ENCODE results near the gene WNT7B.

The WNT7B gene

GRCh38 chr22:45977003-45977411 lies at the start of gene WNT7B:
Gene WNT7B (minus strand): TSS chr22:45977162. CDS start chr22:45976754, 408 bp downstream.
- peak; percentile 74 for DNase-seq (ENCODE audit: low spot score)

- no peak for DNase-seq (ENCODE audit: low spot score)
These were observed 49.3 kb upstream of the WNT7B start for GRCh38 chr22:46025973-46026898.

GRCh38 chr22:46025225-46025972 lies 48.4 kb upstream of the WNT7B start:
- no peak for DNase-seq (ENCODE audit: low spot score)

DNA sequence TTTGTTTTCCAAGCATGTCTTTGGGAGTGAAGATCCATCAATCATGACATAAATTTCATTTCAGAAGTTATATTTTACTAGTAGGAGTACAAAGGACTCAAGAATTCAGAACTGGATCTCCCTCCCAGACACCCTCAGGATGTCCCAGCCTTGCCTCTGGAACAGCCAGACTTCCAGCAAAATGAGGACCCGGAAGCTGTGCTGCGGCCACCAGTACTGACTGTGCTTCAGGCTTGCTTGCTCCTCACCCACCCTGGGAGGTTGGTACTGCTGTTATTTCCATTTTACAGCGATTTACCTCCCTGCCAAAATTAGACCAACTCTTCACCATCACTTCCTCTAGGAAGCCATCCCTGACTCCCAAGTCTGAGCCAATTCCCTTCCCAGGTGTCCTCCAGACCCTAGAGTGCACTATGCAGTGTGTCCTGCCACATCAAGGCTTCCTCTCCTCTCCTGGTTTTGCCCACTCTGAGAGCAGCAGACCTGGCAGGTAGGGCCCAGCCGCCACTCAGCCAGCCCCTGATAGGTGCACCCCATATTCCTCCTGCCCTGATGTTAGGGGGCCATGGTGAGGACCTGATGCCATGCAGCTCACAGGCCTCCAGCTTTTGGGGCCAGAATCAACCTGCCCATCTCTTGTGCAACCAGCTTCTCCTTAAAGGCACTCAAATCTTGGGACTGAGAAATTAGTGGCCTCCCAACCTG lies 47.3 kb upstream of the WNT7B start:
- DNase-seq (ENCODE audit: low spot score): no peak

GRCh38 chr22:46023558-46023981 lies 46.6 kb upstream of the WNT7B start:
- DNase-seq (ENCODE audit: low spot score): no peak

DNA sequence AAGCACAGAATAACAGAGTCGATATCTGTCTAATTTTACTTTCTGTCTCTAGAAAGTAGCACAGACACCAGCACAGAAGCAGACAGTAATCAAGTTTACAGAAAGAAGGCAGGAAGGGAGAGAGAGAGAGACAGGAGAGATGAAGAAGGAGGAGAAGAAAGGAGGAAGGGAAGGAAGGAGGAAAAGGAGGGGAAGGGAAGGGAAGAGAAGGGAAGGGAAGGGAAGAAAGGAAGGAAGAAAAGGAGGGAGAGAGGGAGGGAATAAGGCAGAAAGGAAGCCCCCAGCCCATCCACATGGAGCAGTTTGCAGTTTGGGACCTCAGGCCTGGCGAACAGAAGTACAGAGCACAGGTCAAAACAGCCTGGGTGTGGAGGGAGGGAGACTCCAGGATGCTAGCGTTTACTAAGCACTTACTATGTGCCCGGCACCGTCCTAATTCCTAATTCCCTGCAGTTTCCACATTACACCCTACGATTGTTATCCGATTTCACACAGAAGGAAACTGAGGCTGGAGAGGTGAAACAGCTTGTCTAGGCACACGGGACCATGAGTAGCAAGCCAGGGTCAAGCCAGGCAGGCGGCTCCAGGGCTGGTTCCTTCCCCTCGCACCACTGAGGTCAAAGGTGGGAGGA lies 46.0 kb upstream of the WNT7B start:
- DNase-seq (ENCODE audit: low spot score): no peak

DNA sequence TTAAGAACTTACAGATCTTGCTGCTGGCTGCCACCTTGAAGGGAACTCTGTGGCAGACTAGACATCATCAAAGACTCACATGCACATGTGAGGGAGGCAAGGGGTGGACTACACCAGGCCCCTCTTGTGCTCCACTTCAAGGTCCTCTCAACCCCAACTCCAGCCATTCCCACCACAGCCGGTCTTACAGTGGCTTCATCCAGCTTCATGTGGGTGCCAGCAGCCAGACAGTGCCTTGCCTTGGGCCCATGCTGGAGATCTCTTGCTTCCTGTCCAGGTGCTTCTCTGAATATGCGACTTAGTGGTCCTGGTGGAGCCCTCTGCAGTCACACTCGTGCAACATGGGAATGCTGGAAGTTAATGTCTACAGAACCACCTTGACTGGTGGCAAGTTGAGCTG lies 44.6 kb upstream of the WNT7B start:
- DNase-seq (ENCODE audit: low spot score): no peak

DNA sequence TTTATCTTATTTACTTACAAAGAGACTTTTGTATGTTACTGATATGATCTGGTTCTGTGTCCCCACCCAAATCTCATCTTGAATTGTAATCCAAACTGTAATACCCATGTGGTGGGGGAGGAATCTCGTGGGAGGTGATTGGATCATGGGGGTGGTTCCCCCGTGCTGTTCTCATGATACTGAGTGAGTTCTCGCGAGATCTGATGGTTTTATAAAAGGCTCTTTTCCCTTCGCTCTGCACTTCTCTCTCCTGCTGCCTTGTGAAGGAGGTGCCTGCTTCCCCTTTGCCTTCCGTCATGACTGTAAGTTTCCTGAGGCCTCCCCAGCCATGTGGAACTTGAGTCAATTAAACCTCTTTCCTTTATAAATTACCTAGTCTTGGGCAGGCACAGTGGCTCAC lies 42.4 kb upstream of the WNT7B start:
- no peak for DNase-seq (ENCODE audit: low spot score)

GRCh38 chr22:46018859-46019258 lies 41.9 kb upstream of the WNT7B start:
- DNase-seq (ENCODE audit: low spot score): no peak

- no peak for DNase-seq (ENCODE audit: low spot score)
These were observed 40.2 kb upstream of the WNT7B start for GRCh38 chr22:46017166-46017565.

DNA sequence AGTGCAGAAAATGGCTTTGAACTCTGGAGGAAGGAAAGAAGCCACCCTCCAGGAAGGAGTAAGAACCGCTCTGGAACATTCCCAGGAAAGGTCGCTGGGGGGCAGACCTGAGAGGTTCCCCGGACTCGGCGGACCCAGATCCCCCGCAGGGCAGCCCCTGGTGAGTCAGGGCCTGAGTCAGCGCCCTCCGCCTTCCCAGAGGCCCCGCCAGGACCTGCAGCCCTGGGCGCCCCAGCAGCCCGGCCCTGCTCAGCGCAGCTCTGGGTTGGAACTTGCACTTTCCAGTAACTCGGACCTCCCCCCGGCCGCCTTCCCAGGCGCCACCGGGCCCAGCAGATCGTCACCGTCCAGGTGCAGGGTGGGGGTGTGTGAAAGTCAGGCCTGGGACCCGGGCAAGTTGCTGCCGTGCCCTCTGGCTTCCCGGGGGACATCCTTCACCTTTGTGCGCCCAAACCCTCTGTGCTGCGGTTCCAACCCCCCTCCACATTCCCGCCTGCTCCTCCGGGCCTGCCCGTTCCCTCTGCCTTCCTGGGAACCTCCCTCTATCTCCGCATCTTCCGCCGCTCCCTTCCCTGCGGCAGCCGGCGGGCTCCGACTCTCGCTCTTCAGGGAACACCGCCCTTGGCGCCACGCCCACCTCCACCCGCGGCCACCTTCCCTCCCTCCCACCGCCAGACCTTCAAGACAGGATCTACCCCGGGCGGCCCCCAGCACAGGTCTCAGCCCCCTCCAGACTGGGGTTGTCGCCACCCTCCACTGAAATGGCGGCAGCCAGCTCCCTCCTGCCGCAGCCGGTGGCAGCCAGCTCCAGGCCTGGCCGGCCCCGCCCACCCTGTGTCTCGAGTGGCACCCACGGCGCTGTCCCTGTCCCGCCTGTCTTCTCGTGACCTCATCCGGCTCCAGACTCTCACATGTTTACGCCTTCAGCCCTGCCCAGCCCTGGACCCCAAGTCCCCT lies 36.8 kb upstream of the WNT7B start:
- DNase-seq (ENCODE audit: low spot score): peak; percentile 95

DNA sequence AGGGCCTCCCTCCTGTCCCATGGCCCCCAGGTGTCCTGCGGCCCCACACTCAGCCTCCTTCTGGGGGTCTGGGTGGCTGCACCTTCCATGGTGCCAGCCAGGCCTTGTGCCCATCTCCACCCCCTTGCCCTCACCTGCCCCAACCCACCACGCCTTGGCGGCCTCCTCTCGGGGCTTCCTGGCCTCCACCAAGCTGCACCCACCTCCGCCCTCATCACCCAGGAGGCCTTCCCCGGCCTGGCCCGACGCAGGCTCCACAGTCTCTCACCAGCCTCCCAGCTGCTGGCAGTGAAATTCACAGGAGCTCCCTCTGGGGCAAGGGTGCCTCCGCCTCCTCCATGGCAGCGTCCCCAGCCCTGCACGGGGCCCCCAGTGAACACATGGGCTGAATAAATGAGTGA lies 35.9 kb upstream of the WNT7B start:
- DNase-seq (ENCODE audit: low spot score): no peak

DNA sequence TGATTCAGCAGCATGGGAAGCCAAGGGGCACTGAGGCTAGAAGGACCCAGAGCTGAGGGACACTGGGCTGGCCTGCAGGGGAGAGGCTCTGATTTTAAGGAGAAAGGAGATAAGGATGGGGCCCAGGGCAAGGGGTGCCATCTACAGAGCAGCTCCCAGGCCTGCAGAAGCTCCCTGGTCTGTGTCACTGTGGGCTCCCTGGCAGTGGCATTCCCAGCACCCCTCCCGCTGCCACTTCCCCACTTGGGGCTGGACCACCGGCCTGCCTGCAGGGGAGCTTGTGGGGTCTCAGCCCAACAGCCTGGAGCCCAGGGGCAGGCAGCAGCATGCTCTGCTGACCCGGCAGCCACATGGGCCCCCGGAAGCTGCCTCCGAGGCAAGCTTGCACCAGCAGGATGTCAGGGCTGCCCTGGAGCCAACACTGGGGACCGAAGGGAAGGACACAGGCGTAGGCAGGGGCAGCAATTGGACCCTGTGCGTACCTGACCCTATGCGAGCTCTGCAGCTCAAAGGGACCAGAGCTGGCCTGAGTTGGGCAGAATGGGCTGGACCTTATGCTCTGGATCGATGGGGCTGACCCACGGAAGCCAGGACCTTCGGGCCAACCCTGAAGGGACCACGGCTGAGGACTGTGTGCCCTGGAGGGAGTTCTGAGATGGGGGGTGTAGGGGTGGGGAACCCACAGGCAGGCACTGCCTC lies 35.4 kb upstream of the WNT7B start:
- DNase-seq (ENCODE audit: low spot score): no peak

DNA sequence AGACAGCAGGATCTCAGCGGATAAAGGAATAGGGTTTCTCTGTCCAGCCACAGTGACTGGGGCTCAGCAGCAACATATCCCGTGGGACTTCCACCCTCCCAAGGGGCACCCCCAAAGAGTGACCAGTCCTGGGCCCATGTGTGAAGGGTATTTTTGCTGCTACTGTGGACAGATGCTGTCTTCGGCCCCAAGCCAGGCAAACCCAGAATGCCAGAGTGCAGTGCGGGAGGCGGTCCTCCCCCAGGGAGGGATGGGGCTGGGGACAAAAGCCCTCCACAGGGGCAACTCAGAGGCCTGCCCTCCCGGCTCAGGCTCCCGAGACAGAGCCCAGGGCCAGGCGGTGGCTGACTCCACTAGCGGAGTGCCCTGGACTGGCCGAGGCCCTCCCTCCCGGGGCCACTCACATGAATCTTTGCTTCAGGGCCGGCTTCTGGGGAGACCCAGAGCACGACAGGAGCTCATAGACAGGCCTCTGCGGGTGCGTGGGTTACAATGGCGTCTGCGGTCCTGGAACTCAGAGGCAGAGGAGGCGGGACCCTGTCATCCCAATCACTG lies 34.7 kb upstream of the WNT7B start:
- DNase-seq (ENCODE audit: low spot score): no peak

DNA sequence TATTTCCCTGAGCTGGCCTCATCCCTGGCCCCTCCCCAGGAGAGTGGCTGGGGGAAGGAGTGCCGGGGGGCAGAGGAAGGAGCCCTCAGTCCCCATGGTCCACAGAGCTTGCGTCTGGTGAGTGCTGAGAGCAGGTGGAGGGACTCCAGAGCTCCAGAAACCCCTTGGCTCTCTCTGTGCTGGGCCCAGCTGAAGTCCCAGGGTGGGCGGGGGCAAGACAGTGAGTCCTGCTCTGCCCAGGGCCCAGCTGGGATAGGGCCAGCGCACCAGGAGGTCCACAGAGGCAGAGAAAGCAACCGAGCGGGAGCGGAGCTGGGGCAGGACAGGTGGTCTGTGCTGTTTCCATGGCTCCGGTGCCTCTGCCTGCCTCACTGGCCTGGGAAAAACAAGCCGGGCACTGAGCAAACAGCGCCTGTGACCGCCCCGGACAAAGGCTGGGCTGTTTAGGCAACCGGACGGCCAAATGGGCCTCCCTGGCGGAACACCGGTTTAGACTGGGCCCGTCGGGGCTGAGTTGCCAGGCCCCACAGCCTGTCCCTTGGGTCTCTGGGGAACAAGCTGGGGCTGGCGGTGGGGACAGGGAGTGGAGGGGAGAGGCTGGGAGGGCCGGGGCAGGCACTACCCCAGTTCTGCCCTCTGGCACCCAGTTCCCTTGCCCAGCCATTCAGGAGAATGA lies 34.1 kb upstream of the WNT7B start:
- no peak for DNase-seq (ENCODE audit: low spot score)

- DNase-seq (ENCODE audit: low spot score): no peak
These were observed 33.4 kb upstream of the WNT7B start for GRCh38 chr22:46010207-46010867.

DNA sequence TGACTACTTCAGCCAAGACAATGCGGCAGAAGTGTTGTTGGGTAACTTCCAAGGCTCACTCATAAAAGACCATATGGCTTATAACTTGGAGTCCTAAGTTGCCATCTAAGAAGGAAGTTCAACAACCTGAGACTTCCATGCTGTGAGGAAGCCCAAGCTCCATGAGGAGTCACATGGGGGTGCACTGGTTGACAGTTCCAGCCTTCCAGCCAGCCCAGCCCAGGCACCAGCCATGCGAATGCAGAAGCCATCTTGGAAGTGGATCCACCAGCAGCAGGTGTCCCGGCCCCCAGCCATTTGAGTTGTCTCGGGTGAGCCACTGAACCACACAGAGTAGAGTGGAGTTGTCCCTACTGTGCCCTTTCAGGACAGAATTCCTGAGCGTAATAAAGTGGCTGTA lies 32.8 kb upstream of the WNT7B start:
- DNase-seq (ENCODE audit: low spot score): no peak

- DNase-seq (ENCODE audit: low spot score): no peak
These were observed 32.1 kb upstream of the WNT7B start for GRCh38 chr22:46008836-46009596.

All from LoVo (cell line).